ENCODE results near the gene BCL10.

The BCL10 gene

DNA sequence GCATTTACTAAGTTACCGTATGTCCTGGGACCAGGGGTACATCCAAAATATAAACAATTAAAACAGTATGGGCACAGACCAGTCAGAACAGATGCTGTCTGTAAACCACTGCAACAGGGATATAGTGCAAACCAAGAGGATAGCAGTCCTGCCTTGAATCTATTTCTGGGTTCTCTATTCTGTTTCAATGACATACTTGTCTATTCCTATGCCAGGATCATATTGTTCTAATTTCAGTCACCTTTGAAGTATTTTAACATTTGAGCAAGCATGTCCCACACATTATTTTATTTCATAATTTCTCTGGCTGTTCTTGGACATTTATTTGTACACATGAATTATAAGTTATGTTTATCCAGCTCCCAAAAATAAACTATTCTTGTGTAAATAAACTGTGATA is 47.5 kb downstream of the BCL10 start:
- FAIRE-seq (no peak), DNase-seq (ENCODE audit: extremely low spot score, insufficient read length, low read depth) (no peak)

DNA sequence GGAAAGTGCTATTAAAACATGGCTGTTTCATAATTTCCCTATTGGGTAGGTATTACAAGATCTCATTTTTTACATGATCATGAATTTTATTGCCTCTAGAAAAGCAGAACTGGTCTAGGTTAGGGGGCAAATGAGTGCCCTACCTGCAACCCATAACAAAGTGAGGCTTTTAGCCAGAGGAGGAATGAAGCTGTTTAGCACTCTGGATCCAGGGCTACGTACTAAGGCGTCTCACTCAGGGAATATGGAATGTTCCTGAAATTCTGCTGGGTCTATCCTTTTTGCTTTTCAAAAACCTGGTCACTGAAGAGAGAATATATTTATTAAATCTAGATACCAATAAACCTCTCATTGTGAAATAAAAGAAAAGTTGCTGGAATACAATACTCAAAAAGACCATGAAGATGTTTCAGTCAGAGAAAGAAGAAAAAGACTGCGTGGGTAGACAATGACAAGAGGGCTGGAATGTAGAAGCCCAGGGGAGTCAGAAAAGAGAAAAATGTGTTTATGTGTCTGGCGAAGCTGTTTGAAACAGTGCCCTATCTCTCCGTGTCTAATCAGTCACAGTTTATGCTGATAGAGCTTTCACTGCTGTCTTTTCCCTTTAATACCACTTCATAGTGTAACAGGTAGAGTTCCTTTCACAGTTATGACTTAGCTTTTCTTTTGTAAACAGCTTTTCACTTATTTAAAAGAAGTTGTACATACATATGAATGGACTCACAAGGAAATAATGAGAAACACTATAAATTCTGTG is 50.6 kb downstream of the BCL10 start:
- DNase-seq (ENCODE audit: extremely low spot score, insufficient read length, low read depth) (no peak), FAIRE-seq (no peak)

DNA sequence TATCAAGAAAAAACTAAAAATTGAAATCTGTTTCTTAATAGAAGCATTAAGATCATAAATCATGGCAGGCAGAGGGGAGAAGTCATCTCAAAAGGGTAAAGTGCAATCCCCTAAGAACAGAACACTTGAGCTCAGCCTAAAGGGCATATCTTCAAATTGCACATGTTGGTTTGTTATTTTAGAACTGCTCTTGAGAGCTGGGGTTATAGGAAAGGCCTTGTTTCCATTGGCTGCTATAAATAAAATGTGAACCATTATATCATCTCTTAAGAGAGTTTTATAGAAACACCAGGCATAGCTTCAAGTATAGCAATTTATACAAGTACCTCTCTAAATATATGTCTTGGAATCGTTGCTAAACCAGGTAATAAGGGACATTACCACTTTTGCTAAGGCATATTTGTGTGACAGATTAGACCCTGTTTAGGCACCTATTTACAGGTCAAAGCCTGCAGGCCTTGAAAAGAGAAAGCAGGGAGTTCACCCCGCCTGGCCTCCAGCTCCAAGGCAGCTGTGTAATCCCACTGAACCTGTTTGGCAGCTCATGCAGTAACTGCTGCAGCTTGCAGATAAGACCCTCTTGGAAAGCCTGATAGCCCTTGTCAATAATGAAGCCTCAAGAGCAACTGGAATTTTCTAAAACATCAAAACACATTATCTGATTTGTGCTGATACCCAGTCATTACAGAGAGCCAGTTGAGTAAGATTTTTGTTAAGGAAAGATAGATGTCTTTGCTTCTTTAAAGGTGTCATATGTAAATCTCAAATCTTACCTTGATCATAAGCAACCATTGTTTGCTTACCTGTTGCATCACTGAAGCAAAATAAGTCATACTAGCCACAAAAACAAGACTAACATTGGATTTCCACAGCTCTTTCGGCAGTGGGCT is 51.5 kb downstream of the BCL10 start:
- DNase-seq (ENCODE audit: extremely low spot score, insufficient read length, low read depth) (no peak), FAIRE-seq (no peak)

DNA sequence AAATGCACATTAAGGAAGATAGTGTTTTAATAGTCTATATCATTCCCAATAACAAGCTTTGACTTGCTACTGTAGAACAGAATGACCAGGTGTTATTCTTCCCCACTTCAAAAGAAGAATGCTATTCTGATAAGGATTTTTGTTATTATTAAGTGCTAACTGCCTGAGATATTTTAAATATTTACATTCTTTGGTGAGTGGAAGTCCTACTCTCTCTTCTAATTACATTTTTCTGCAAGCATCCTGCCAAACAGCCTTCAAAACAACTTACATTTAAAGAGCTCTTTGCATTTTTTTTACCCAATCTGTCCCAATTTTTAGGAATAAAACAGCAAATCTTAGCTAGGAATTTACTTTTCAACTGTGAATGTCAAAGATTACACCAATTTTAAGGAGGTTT is 52.1 kb downstream of the BCL10 start:
- FAIRE-seq, result no peak
- DNase-seq (ENCODE audit: extremely low spot score, insufficient read length, low read depth), result no peak

DNA sequence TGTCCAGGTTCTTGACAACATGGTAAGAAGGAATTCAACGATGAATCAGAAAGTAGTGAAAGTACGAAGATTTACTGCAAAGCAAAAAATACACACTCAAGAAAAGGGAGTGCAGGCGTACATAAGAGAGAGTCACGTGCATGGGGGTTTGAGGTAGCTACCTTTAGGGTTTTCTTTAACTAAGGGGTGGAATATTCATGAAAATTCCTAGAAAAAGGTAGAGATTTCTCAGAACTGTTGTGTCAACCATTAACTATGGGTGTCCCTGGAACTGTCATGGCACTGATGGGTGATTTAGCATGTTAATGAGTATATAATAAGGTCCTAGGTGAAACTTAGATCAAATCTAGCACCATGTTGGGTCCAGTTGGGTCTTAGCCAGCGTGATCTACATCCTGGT is 53.1 kb downstream of the BCL10 start:
- DNase-seq (ENCODE audit: extremely low spot score, insufficient read length, low read depth) (no peak), FAIRE-seq (no peak)

DNA sequence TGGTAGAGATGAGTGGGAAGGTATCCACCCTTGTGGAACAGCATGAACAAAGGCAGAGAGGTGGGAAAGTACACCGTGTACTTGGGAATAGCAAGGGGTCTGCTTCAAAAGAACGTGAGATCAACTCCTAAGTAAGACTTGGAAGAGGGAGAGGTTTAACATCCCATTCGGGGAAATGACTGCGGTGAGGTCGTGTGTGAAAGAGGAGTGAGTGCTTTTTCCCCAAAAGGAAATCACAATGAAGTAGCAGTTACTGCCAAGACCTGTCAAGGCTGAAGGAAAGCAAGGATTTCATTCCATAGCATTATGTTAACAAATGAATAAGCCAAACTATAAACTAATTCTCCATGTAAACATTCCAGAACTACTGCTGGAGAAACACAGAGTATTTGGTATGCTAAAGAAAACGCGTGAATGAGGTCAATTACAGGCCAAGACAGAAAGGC is 55.7 kb downstream of the BCL10 start:
- no peak for DNase-seq (ENCODE audit: extremely low spot score, insufficient read length, low read depth)
- no peak for FAIRE-seq

DNA sequence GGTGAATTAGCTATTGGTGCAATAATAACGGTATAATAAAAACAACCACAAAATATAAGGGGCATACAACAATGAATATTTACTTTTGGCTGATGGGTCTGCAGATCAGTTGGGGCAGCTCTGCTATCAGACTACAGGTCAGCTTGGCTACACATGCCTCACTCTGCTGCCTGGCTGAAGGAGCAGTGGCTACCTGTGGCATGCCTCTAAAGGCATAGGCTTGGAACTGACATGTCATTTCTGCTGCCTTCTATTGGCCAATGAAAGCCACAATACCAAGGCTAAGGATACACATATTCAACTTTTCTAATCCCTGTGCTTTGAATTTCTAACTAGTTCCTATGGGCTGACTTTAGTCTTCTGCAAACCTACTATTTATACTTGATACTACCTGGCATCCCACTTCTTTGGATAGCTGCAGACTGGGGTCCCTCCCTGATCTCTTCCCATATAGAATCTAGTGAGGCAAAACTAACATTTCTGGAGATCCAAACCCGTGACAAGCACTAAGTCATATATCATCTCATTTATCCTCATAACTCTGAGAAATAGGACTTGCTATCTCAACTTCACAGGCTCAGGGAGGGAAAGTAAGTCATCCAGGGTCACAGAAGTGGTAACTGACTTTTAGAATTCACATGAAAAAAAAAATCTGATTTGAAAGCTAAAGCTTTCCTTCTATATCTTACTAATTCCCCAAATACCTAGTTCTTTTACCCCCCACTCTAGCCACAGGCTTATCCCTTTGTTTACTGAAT is 56.4 kb downstream of the BCL10 start:
- FAIRE-seq, result no peak

DNA sequence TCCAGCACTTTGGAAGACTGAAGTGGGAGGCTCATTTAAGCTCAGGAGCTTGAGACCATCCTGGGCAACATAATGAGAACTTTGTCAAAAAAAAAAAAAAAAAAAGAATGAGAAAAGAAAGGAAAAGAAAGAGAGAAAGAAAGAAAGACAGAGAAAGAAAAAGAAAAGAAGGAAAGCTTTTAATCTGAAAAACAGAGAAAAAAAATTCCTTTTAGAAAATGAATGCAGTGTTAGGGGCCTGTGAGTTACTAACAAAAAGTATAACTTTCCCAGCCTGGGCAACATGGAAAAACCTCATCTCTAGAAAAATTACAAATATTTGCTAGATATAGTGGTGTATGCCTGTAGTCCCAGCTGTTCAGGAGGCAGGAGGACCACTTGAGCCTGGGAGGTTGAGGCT is 59.7 kb downstream of the BCL10 start:
- FAIRE-seq (no peak), DNase-seq (ENCODE audit: extremely low spot score, insufficient read length, low read depth) (no peak)

More for the DNA sequence above, 56.4 kb downstream of the BCL10 start:
- DNase-seq (ENCODE audit: extremely low spot score, insufficient read length, low read depth), result no peak

Data from GM18507 (cell line).